ENCODE results near the gene GOLGA8B. TPM values are rescaled to one million over a fixed set of nuclear protein-coding genes. Genes with fewer than 3 reads are reported as not detected.

Gene GOLGA8B
- total RNA-seq, 4 donors from 2014 or later: 20.3 to 242 (median 71.6) TPM

GRCh38 chr15:34613997-34614396, 30.5 kb upstream of the GOLGA8B start:
- Histone ChIP-seq H3K4me3 (no peak overlapping the region), H3K36me3 (no peaks in the 10 kb centered on the region), H3K27ac (no peak overlapping the region), H3K27me3 (peaks cover 0 to 8% of the 10 kb centered on the region in 2 donors), H3K9me3 (no peaks in the 10 kb centered on the region), H3K4me1 (no peaks in the 10 kb centered on the region)
- intact Hi-C loops (cut with DNase I; ENCODE audit: low total_unique reads): no loop called here
- no peak for DNase-seq
- no peak for TF ChIP-seq CTCF (IDR thresholded peaks at IDR 0.05)
- TF ChIP-seq POLR2A (IDR thresholded peaks at IDR 0.05): no peak

- H3K4me3 ChIP-seq: no peak overlapping the region
Measured at GRCh38 chr15:34613301-34613700, 29.9 kb upstream of the GOLGA8B start.

GRCh38 chr15:34610354-34610753, 26.9 kb upstream of the GOLGA8B start:
- no peak for DNase-seq
- H3K36me3 ChIP-seq: no peaks in the 10 kb centered on the region
- no peaks in the 10 kb centered on the region for H3K9me3 ChIP-seq
- no peaks in the 10 kb centered on the region for H3K4me1 ChIP-seq
- peaks cover 0 to 8% of the 10 kb centered on the region in 2 donors for H3K27me3 ChIP-seq
- intact Hi-C loops (cut with DNase I; ENCODE audit: low total_unique reads): no loop called here
- no peak overlapping the region for H3K27ac ChIP-seq
- no peak for TF ChIP-seq POLR2A (IDR thresholded peaks at IDR 0.05)
- no peak for TF ChIP-seq CTCF (IDR thresholded peaks at IDR 0.05)
- H3K4me3 ChIP-seq: no peak overlapping the region

More at GRCh38 chr15:34613301-34613700, 29.9 kb upstream of the GOLGA8B start:
- no peak overlapping the region for H3K27ac ChIP-seq
- intact Hi-C loops (cut with DNase I; ENCODE audit: low total_unique reads): no loop called here
- peaks cover 0 to 8% of the 10 kb centered on the region in 2 donors for H3K27me3 ChIP-seq
- no peaks in the 10 kb centered on the region for H3K4me1 ChIP-seq
- H3K9me3 ChIP-seq: no peaks in the 10 kb centered on the region
- TF ChIP-seq CTCF (IDR thresholded peaks at IDR 0.05) (no peak), POLR2A (IDR thresholded peaks at IDR 0.05) (no peak)
- no peak for DNase-seq
- no peaks in the 10 kb centered on the region for H3K36me3 ChIP-seq

- no peak for TF ChIP-seq CTCF (IDR thresholded peaks at IDR 0.05)
- no peak for TF ChIP-seq POLR2A (IDR thresholded peaks at IDR 0.05)
Measured at GRCh38 chr15:34609102-34610057, 25.9 kb upstream of the GOLGA8B start.

GRCh38 chr15:34608517-34608916, 25.1 kb upstream of the GOLGA8B start:
- Histone ChIP-seq H3K36me3 (no peaks in the 10 kb centered on the region), H3K27me3 (no peaks in the 10 kb centered on the region), H3K9me3 (no peaks in the 10 kb centered on the region), H3K27ac (no peak overlapping the region), H3K4me3 (no peak overlapping the region), H3K4me1 (no peaks in the 10 kb centered on the region)
- TF ChIP-seq POLR2A (IDR thresholded peaks at IDR 0.05): no peak
- no peak for TF ChIP-seq CTCF (IDR thresholded peaks at IDR 0.05)
- no peak for DNase-seq
- intact Hi-C loops (cut with DNase I; ENCODE audit: low total_unique reads): no loop called here

More at GRCh38 chr15:34609102-34610057, 25.9 kb upstream of the GOLGA8B start:
- H3K27ac ChIP-seq: no peak overlapping the region
- H3K36me3 ChIP-seq: no peaks in the 10 kb centered on the region
- H3K4me3 ChIP-seq: no peak overlapping the region
- H3K27me3 ChIP-seq: peaks cover 0 to 3% of the 10 kb centered on the region in 2 donors
- no peak for DNase-seq
- H3K9me3 ChIP-seq: no peaks in the 10 kb centered on the region
- H3K4me1 ChIP-seq: no peaks in the 10 kb centered on the region
- intact Hi-C loops (cut with DNase I; ENCODE audit: low total_unique reads): no loop called here

All from uterus (tissue), 4 donors.